H1 (cell line): ENCODE results near the gene ADAM19. TPM values are rescaled to one million over a fixed set of nuclear protein-coding genes. Genes with fewer than 3 reads are reported as not detected.

Source experiments
- CTCF ChIA-PET: fragments of 300-600 bp; sonication (Branson Sonifier 250); formaldehyde crosslinking; loops from one replicate; lab custom pipeline; 2021; ENCODE audit not compliant: partially characterized antibody; lab: Charles Lee
- POLR2A ChIA-PET: fragments of 300-600 bp; sonication (Branson Sonifier 250); formaldehyde crosslinking; loops from one replicate; lab custom pipeline; 2021; ENCODE audit warnings: inconsistent platforms; ENCODE audit not compliant: partially characterized antibody; lab: Charles Lee
- DNase-seq, 2 experiments: peaks; one replicate each; pipeline versions ENCODE4 v3.0.0 to v3.0.0-alpha.2; 2010 to 2022; ENCODE audit warnings: low spot score in 2 of 2, low read depth in 1 of 2, mixed read lengths in 1 of 2
- FAIRE-seq: peaks from 2 replicates; lab custom pipeline; 2011; peaks lifted over from hg19 to GRCh38; lab: Jason Lieb, UNC
- H2AFZ ChIP-seq: 2 replicates; pipeline ENCODE4 v1.8.1; 2012; ENCODE audit warnings: low read length, inconsistent platforms
- H2AK5ac ChIP-seq: 2 replicates; pipeline ENCODE4 v1.6.1; 2013; ENCODE audit warnings: low read depth, low read length
- H2BK120ac ChIP-seq: replicated peaks from 2 replicates; pipeline ENCODE3; 2013; ENCODE audit warnings: low read depth, low read length, inconsistent platforms
- H2BK12ac ChIP-seq: 2 replicates; pipeline ENCODE4 v1.6.1; 2013; ENCODE audit warnings: low read depth, low read length
- H2BK15ac ChIP-seq: 2 replicates; pipeline ENCODE4 v1.6.1; 2013; ENCODE audit warnings: low read length
- H2BK20ac ChIP-seq: 2 replicates; pipeline ENCODE4 v1.6.1; 2013; ENCODE audit warnings: low read length
- H2BK5ac ChIP-seq: 2 replicates; pipeline ENCODE4 v1.6.1; 2013; ENCODE audit warnings: low read depth, low read length
- H3K14ac ChIP-seq: 2 replicates; pipeline ENCODE4 v1.6.1; 2013; ENCODE audit warnings: inconsistent platforms; ENCODE audit not compliant: insufficient read length
- H3K18ac ChIP-seq: 2 replicates; pipeline ENCODE4 v1.6.1; 2013; ENCODE audit warnings: low read length; ENCODE audit errors: extremely low read depth
- H3K23ac ChIP-seq: 2 replicates; pipeline ENCODE4 v1.6.1; 2013; ENCODE audit warnings: inconsistent platforms; ENCODE audit not compliant: insufficient read length
- H3K23me2 ChIP-seq: 2 replicates; pipeline ENCODE4 v1.6.1; 2013; ENCODE audit warnings: low read depth, low read length
- H3K27ac ChIP-seq: 2 replicates; pipeline ENCODE4 v1.6.1; 2011; ENCODE audit warnings: low read depth, low read length, inconsistent platforms
- H3K27me3 ChIP-seq, 4 experiments: replicated peaks in 1 of 4; 1 replicate in 1 of 4; 2 replicates in 3 of 4; pipeline versions ENCODE4 v1.6.1 to v1.8.1; 2011 to 2013; ENCODE audit warnings: low read length in 3 of 4, mild to moderate bottlenecking in 3 of 4, inconsistent platforms in 2 of 4, mixed read lengths in 2 of 4, moderate library complexity in 1 of 4; ENCODE audit not compliant: control insufficient read depth in 3 of 4, insufficient read depth in 3 of 4; ENCODE audit errors: extremely low read depth in 1 of 4
- H3K36me3 ChIP-seq, 4 experiments: 2 replicates each; pipeline versions ENCODE4 v1.6.1 to v1.8.1; 2011 to 2013; ENCODE audit warnings: mild to moderate bottlenecking in 4 of 4, low read length in 3 of 4, moderate library complexity in 2 of 4, control low read depth in 1 of 4, inconsistent platforms in 1 of 4; ENCODE audit not compliant: insufficient read depth in 4 of 4, control insufficient read depth in 2 of 4
- H3K4ac ChIP-seq: replicated peaks from 2 replicates; pipeline ENCODE3; 2013; ENCODE audit warnings: low read length, low read depth, mixed read lengths, inconsistent platforms; ENCODE audit not compliant: insufficient read length
- H3K4me1 ChIP-seq, 4 experiments: replicated peaks in 1 of 4; 1 replicate in 1 of 4; 2 replicates in 3 of 4; pipeline versions ENCODE4 v1.6.1 to v1.8.1; 2011 to 2013; ENCODE audit warnings: low read length in 3 of 4, inconsistent platforms in 2 of 4, mixed read lengths in 1 of 4; ENCODE audit not compliant: insufficient read depth in 4 of 4, control insufficient read depth in 3 of 4
- H3K4me2 ChIP-seq, 2 experiments: 2 replicates each; pipeline versions ENCODE4 v1.6.1 to v1.8.1; 2011 to 2013; ENCODE audit warnings: low read depth in 2 of 2, low read length in 2 of 2, control low read depth in 1 of 2, inconsistent platforms in 1 of 2, mild to moderate bottlenecking in 1 of 2; ENCODE audit not compliant: insufficient read depth in 1 of 2
- H3K4me3 ChIP-seq, 4 experiments: fragments of 200-600, 300-600 bp in 1 of 4; sonication (generic), shearing (Covaris generic), sonication (Bioruptor Twin) in 1 of 4; 2 replicates each; pipeline versions ENCODE4 v1.5.1 to v1.8.1; 2011 to 2016; ENCODE audit warnings: low read length in 4 of 4, low read depth in 3 of 4, control low read depth in 2 of 4, inconsistent platforms in 2 of 4, mild to moderate bottlenecking in 2 of 4, mixed read lengths in 1 of 4, moderate library complexity in 1 of 4; ENCODE audit not compliant: insufficient read depth in 2 of 4; ENCODE audit errors: extremely low read depth in 1 of 4
- H3K56ac ChIP-seq: replicated peaks from 2 replicates; pipeline ENCODE3; 2013; ENCODE audit warnings: low read depth, mild to moderate bottlenecking, mixed read lengths, low read length, inconsistent platforms; ENCODE audit not compliant: insufficient read length
- H3K79me1 ChIP-seq: 2 replicates; pipeline ENCODE4 v1.6.1; 2013; ENCODE audit warnings: low read depth, low read length, control low read depth
- H3K79me2 ChIP-seq, 2 experiments: 2 replicates each; pipeline versions ENCODE4 v1.6.1 to v1.8.1; 2012 to 2013; ENCODE audit warnings: low read length in 2 of 2, mild to moderate bottlenecking in 2 of 2, inconsistent platforms in 1 of 2; ENCODE audit not compliant: insufficient read depth in 2 of 2, control insufficient read depth in 1 of 2
- H3K9ac ChIP-seq, 4 experiments: replicated peaks in 1 of 4; 1 replicate in 1 of 4; 2 replicates in 3 of 4; pipeline versions ENCODE4 v1.6.1 to v1.8.1; 2011 to 2013; ENCODE audit warnings: low read depth in 3 of 4, low read length in 3 of 4, control low read depth in 2 of 4, mild to moderate bottlenecking in 2 of 4, moderate library complexity in 2 of 4, inconsistent platforms in 1 of 4; ENCODE audit errors: extremely low read depth in 1 of 4
- H3K9me3 ChIP-seq, 2 experiments: 2 replicates each; pipeline versions ENCODE4 v1.6.1 to v1.8.1; 2012 to 2013; ENCODE audit warnings: mild to moderate bottlenecking in 2 of 2, moderate library complexity in 2 of 2, control low read depth in 1 of 2, inconsistent platforms in 1 of 2, low read depth in 1 of 2, low read length in 1 of 2, mixed read lengths in 1 of 2; ENCODE audit not compliant: insufficient read depth in 2 of 2
- H4K20me1 ChIP-seq, 2 experiments: replicated peaks in 1 of 2; 2 replicates each; pipeline versions ENCODE3 to v1.8.1; 2011 to 2013; ENCODE audit warnings: inconsistent platforms in 2 of 2, low read length in 2 of 2, mild to moderate bottlenecking in 1 of 2; ENCODE audit not compliant: insufficient read depth in 2 of 2, control insufficient read depth in 1 of 2
- H4K5ac ChIP-seq: 2 replicates; pipeline ENCODE4 v1.6.1; 2013; ENCODE audit warnings: low read length, low read depth, mixed read lengths, inconsistent platforms; ENCODE audit not compliant: insufficient read length
- H4K8ac ChIP-seq: 2 replicates; pipeline ENCODE4 v1.8.0; 2013; ENCODE audit warnings: mild to moderate bottlenecking, moderate library complexity, low read length, inconsistent platforms; ENCODE audit not compliant: insufficient read depth; ENCODE audit errors: extremely low read depth
- H4K91ac ChIP-seq: replicated peaks from 2 replicates; pipeline ENCODE3; 2013; ENCODE audit warnings: low read length, mixed read lengths, inconsistent platforms; ENCODE audit not compliant: insufficient read length
- BACH1 ChIP-seq: IDR thresholded peaks from 2 replicates; pipeline ENCODE4 v1.6.1; 2012; ENCODE audit warnings: low read length, improper control_type of control experiment
- CHD1 ChIP-seq: IDR thresholded peaks from 2 replicates; pipeline ENCODE4 v1.6.1; 2012; ENCODE audit warnings: low read depth, low read length, improper control_type of control experiment
- EGR1 ChIP-seq: IDR thresholded peaks from 2 replicates; pipeline ENCODE4 v1.6.1; 2011; ENCODE audit warnings: low read depth, low read length, borderline replicate concordance
- GABPA ChIP-seq: IDR thresholded peaks from 2 replicates; pipeline ENCODE4 v1.6.1; 2011; ENCODE audit warnings: mild to moderate bottlenecking, low read length, moderate library complexity, borderline replicate concordance; ENCODE audit not compliant: insufficient read depth
- GTF2F1 ChIP-seq: IDR thresholded peaks from 2 replicates; pipeline ENCODE4 v1.6.1; 2012; ENCODE audit warnings: low read depth, low read length, improper control_type of control experiment, borderline replicate concordance
- HDAC2 ChIP-seq, 2 experiments: fragments of 300-600 bp in 1 of 2; sonication (generic) in 1 of 2; IDR thresholded peaks; 2 replicates each; pipeline ENCODE4 v1.6.1; 2011 to 2012; ENCODE audit warnings: low read depth in 2 of 2, low read length in 2 of 2, mild to moderate bottlenecking in 2 of 2, moderate library complexity in 2 of 2, borderline replicate concordance in 1 of 2, inconsistent platforms in 1 of 2
- JUN ChIP-seq: IDR thresholded peaks from 2 replicates; pipeline ENCODE4 v1.6.1; 2011; ENCODE audit warnings: low read depth, mild to moderate bottlenecking, improper control_type of control experiment, low read length
- POLR2AphosphoS5 ChIP-seq: IDR thresholded peaks from 2 replicates; pipeline ENCODE4 v1.6.1; 2011; ENCODE audit warnings: low read depth, low read length
- RFX5 ChIP-seq: IDR thresholded peaks from 2 replicates; pipeline ENCODE4 v1.6.1; 2011; ENCODE audit warnings: low read depth, low read length, improper control_type of control experiment, borderline replicate concordance
- SRF ChIP-seq: IDR thresholded peaks from 2 replicates; pipeline ENCODE4 v1.6.1; 2011; ENCODE audit warnings: mild to moderate bottlenecking, low read depth, low read length, moderate library complexity
- TCF12 ChIP-seq: IDR thresholded peaks from 2 replicates; pipeline ENCODE4 v1.6.1; 2011; ENCODE audit warnings: low read depth, mild to moderate bottlenecking, low read length
- WGBS, 2 experiments: shearing (Covaris generic) in 1 of 2; methylation state at CpG; one replicate each; pipeline versions ENCODE4 v1.1.6 to v1.1.7; 2013 to 2015; ENCODE audit warnings: low lambda C conversion rate in 2 of 2, mixed read lengths in 2 of 2, inconsistent platforms in 1 of 2, low coverage in 1 of 2, missing lambda C conversion rate in 1 of 2; ENCODE audit not compliant: insufficient replicate concordance in 2 of 2, insufficient coverage in 1 of 2, insufficient read length in 1 of 2; ENCODE audit errors: extremely low coverage in 1 of 2, missing lambda C conversion rate in 1 of 2; 5-methylcytosine and 5-hydroxymethylcytosine counted together
- polyA plus RNA-seq, 7 experiments: library from polyadenylated mRNA; depleted of rRNA in 3 of 7; stranded (reverse) in 5 of 7; unstranded in 2 of 7; fragments of >200 nt in 5 of 7; fragments of 200-250 nt in 2 of 7; gene quantifications; 1 replicate in 5 of 7; 2 replicates in 1 of 7; 4 replicates in 1 of 7; pipeline versions ENCODE4 v1.2.1 to v1.2.3, GENCODE V29; 2011 to 2013; ENCODE audit warnings: missing spikeins in 2 of 7, mixed read lengths in 2 of 7
- total RNA-seq: library from RNA; stranded (reverse); fragmentation: NEBNext Ultra II Directional; extraction: Animal tissue kit (Norgen Biotek cat#: 25700); gene quantifications from 2 replicates; pipeline ENCODE4 v1.2.1, GENCODE V29; 2021
- TF ChIP-seq, protein P1 (sequence below): IDR thresholded peaks from 2 replicates; pipeline ENCODE4 v1.6.1; 2012; ENCODE audit warnings: low read length, inconsistent platforms

Gene ADAM19
- total and polyA plus RNA-seq, 2 of the 8 experiments (the other 6 are each of a cell fraction or from before 2014, with no cell fraction given) = 6.5 to 22.7 TPM

DNA sequence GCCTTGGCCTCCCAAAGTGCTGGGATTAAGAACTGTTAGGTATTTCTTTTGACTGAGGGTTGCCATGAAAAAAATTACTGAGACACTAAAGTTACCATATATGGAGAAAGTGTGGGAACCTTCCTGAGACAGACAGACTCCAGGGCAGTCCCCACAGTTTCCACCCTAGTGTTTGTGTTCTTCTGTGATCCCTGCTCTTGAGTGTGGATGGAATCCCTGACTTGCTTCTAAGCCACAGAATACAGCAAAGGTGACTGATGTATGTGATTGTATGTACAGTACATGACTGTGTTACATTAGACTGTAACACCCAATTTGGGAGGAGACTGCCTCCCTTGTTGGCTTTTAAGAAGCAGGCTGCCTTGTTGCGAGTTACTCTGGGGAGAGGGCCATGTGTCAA is 24.7 kb upstream of the ADAM19 start:
- no peak overlapping the region for H3K14ac ChIP-seq
- no peaks in the 10 kb centered on the region for H3K27me3 ChIP-seq
- no peak for DNase-seq
- H3K4ac ChIP-seq = no peak overlapping the region
- no peak overlapping the region for H3K9ac ChIP-seq
- H3K4me1 ChIP-seq = no peaks in the 10 kb centered on the region
- H2BK12ac ChIP-seq = no peak overlapping the region
- H2BK20ac ChIP-seq = no peak overlapping the region
- CTCF ChIA-PET = interaction anchor here (0.6 to 1.0 kb wide), 3 partner anchors 12 to 597 kb away, joined by 3 read pairs; no protein-coding TSS in a partner anchor
- H3K23ac ChIP-seq = no peak overlapping the region
- H4K5ac ChIP-seq = no peak overlapping the region
- no peak overlapping the region for H3K4me3 ChIP-seq
- H3K79me1 ChIP-seq = no peaks in the 10 kb centered on the region
- FAIRE-seq = no peak
- POLR2A ChIA-PET = no interaction called here
- no peak overlapping the region for H3K56ac ChIP-seq
- no peak overlapping the region for H4K91ac ChIP-seq
- no peaks in the 10 kb centered on the region for H3K9me3 ChIP-seq
- no peak overlapping the region for H3K27ac ChIP-seq
- no peak overlapping the region for H3K4me2 ChIP-seq
- H2BK120ac ChIP-seq = no peak overlapping the region
- no peak overlapping the region for H4K8ac ChIP-seq
- no peak overlapping the region for H2BK15ac ChIP-seq
- H2AFZ ChIP-seq = no peak overlapping the region
- H4K20me1 ChIP-seq = no peaks in the 10 kb centered on the region
- H2BK5ac ChIP-seq = no peak overlapping the region
- H3K23me2 ChIP-seq = 0 out of 2 replicates have a peak, but pooled peaks cover 2% of the 10 kb centered on the region
- H3K18ac ChIP-seq = no peak overlapping the region
- H3K36me3 ChIP-seq = no peaks in the 10 kb centered on the region
- no peaks in the 10 kb centered on the region for H3K79me2 ChIP-seq
- WGBS, 2 experiments = 93% methylated on average over 1 of the region's 1 CpG; no CpG with 5 or more reads in 1 of the 2 experiments
- H2AK5ac ChIP-seq = no peak overlapping the region
- TF ChIP-seq RFX5 (no peak), HDAC2 (IDR thresholded peaks at IDR 0.05; ENCODE audit: borderline replicate concordance in 1 of 2, low read depth in 2 of 2, low read length in 2 of 2) (no peak), TCF12 (no peak), GABPA (no peak), SRF (no peak), BACH1 (no peak), EGR1 (no peak), CHD1 (no peak), GTF2F1 (no peak), JUN (no peak), POLR2AphosphoS5 (no peak)
- TF ChIP-seq, protein P1, sequence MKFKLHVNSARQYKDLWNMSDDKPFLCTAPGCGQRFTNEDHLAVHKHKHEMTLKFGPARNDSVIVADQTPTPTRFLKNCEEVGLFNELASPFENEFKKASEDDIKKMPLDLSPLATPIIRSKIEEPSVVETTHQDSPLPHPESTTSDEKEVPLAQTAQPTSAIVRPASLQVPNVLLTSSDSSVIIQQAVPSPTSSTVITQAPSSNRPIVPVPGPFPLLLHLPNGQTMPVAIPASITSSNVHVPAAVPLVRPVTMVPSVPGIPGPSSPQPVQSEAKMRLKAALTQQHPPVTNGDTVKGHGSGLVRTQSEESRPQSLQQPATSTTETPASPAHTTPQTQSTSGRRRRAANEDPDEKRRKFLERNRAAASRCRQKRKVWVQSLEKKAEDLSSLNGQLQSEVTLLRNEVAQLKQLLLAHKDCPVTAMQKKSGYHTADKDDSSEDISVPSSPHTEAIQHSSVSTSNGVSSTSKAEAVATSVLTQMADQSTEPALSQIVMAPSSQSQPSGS = no peak
